ENCODE results near the gene OSBPL5.

OSBPL5 gene, protein sequence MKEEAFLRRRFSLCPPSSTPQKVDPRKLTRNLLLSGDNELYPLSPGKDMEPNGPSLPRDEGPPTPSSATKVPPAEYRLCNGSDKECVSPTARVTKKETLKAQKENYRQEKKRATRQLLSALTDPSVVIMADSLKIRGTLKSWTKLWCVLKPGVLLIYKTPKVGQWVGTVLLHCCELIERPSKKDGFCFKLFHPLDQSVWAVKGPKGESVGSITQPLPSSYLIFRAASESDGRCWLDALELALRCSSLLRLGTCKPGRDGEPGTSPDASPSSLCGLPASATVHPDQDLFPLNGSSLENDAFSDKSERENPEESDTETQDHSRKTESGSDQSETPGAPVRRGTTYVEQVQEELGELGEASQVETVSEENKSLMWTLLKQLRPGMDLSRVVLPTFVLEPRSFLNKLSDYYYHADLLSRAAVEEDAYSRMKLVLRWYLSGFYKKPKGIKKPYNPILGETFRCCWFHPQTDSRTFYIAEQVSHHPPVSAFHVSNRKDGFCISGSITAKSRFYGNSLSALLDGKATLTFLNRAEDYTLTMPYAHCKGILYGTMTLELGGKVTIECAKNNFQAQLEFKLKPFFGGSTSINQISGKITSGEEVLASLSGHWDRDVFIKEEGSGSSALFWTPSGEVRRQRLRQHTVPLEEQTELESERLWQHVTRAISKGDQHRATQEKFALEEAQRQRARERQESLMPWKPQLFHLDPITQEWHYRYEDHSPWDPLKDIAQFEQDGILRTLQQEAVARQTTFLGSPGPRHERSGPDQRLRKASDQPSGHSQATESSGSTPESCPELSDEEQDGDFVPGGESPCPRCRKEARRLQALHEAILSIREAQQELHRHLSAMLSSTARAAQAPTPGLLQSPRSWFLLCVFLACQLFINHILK

DNA sequence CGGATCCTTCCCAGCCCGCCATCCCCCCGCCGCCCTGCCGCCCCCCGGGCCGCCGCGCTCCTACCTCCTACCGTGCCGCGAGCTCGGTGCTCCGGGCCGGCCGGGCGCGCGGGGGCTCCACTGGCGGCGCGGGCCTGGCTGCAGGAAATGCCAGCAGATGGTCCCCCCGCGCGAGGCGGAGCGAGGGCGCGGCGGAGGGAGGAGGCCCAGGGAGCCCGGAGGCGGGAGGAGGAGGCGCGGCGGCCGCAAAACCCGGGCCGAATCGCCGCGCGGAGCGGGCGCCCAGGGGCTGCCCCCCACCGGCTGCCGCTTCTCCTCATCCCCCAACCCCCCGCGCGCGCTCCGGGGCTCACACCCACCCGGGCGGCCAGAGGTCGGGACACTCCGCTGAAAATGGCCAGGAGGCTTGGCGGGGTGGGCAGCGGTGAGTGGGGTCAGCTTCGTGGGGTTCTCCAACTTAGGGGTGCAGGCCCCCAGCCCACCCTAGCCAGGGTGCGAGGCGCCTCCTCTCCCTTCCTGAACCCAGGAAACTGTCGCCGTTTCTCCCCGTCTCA lies at the start of gene OSBPL5:
TSS of gene OSBPL5 (minus strand) at position 159 of the 554 bp plus-strand sequence. CDS start 36,162 bp downstream, outside the sequence.
- peak in 2 of 4 experiments; percentile 18 to 36 for DNase-seq

DNA sequence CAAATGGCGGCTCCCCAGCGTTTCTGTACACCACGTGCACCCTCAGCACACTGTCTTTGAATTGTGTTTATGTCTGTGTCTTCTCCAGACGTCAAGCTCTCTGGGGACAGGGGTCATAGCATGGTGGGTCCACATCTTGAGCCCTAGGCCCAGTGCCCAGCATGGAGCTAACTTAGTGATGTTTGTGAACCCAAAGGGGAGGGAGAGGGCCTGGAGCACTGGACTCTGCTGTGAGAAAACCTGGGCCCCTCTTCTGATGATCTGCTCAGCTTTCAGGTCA lies 49.2 kb upstream of the OSBPL5 start:
- DNase-seq: no peak

DNA sequence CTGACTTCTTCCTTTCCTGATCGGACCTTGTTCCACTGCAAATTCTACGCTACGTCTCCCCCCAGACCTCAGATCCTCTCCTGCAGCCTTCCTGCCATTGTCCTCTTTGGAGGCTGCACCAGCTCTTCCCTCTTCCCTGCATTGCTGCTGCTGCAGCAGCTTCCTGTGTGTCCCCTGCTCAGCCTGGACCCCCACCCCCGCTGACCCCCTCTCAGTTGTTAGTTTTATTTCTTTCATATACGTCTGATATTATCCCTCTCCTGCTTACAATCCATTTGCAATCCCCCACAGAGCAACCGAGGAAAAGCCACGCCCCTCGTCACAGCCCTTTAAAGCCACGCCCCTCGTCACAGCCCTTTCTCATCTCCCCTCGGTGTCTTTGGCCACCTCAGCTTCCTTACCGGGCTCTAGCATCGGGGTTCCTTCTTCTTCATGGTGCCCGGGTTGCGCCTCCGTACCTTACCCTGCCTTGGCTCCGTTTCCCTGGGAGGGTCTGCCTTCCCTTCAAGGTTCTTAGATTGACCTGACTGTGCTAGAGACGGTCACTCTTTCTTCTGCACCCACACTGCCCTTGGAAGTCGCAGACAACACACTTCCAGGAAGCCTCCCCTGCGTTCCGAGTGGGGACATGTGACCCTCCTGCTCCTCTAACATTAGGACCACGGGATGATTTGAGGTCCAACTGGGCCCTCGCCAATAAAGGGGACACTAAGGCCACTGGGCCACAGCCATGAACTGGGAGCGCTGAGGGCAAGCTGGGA lies 48.7 kb upstream of the OSBPL5 start:
- no peak for DNase-seq

GRCh38 chr11:3208272-3208671 lies 43.2 kb upstream of the OSBPL5 start:
- DNase-seq: no peak

DNA sequence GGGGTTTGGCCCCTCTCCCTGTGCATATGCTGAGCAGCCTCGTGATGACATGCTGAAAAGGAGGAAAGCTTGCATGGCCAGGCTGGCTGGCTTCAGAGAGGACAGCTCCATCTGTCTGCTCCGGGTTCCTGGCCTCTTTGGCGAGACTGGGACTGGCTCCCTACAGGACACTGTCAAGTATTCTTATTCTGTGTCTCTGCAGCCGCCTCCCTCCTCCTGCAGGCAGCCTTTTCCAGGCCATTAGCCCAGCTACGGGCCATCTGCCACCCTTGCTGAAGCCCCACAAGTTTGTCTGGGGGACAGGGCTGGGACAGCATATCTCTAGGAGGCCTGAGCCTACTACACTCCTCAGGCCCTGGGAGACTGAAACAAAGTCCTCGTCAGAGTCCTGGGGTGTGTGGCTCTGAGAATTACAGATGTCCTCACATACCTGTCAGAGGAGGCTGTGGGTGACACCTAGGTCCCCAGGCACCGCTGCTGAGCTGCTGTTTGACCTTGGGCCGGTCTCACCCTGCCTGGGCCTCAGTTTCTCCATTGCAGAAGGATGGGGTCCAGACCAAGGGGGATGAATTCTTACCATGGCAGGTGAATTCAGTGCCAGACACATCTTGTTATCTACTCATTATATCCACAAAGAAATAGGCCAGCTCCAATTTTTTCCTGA lies 42.5 kb upstream of the OSBPL5 start:
- no peak for DNase-seq

- no peak for DNase-seq
Measured at GRCh38 chr11:3206922-3207204, 41.8 kb upstream of the OSBPL5 start.

- no peak for DNase-seq
Measured at GRCh38 chr11:3206156-3206921, 41.2 kb upstream of the OSBPL5 start.

DNA sequence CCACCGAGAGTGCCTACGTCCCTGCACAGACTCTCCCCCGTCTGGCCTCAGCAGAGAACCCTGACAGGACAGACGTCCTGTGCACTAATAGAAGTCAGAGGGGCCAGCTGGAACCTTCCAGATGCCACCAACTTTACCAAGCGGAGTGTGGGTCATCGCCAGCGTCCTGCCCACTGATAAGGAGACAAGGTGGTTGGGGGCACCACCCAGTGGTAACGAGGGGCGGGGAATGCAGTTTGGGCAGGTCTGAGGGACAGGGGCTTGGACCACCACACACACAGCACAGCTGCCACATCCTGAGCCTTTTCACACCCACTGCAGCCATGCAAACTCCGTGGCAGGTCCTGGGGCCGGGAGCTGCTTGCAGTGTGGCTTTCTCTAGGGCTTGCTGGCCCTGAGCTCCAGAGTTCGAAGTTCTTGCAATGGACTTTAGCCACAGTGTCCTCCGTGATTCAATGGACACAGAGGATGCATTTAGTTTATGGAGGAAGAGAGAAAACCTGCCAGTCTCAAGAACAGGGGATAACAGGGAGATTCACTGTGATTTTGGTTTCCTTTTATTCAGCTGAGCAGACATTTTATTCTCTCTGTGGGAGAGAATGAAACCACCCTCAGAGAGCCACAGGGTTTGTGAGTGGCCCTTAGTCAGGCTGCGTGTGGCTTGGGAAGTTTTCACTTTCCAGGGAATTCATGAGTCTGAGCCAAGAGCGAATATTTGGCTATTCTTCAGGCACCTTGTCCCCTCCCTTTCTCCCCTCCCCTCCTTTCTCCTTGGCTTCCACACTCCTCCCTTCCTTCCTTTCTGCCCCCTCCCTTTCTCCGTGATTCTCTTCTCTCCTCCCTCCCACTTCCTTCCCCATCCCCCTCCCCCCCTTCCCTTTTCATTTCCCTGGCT lies 40.4 kb upstream of the OSBPL5 start:
- DNase-seq: no peak

DNA sequence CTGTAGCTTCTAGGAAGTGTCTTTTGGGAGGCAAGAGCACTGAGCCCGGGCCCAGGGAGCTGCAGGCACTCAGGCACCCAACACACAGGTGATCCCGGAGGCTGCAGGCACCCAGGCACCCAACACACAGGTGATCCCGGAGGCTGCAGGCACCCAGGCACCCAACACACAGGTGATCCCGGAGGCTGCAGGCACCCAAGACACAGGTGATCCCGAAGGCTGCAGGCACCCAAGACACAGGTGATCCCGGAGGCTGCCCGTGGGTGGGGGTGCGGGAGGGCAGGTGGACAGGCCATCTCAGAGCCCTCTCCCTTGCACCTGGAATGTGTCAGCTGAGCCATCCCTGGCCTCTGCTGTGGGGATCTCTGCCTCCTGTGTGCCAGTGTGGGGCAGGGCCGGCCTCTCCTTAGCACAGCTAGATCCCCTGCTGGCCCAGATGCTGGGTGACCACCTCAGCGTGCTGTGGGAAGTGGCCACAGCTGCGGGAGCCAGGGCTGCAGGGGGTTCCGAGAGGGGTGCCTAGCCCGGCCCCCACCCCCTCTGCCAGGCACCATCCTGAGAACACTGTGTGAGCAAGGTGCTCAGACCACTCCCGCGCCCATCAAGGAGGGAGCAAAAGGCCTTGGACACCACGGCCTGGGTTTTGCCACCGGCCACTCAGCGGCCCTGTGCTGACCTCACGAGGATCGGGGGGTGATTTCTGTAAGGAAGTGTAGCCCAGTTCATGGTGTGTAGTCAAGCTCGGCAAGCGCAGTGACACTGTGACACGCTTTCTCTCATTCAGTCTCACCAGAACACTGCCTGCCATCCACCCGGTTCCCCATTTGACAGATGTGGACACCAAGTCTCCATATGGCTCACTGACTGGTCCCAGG lies 39.3 kb upstream of the OSBPL5 start:
- DNase-seq: no peak

DNA sequence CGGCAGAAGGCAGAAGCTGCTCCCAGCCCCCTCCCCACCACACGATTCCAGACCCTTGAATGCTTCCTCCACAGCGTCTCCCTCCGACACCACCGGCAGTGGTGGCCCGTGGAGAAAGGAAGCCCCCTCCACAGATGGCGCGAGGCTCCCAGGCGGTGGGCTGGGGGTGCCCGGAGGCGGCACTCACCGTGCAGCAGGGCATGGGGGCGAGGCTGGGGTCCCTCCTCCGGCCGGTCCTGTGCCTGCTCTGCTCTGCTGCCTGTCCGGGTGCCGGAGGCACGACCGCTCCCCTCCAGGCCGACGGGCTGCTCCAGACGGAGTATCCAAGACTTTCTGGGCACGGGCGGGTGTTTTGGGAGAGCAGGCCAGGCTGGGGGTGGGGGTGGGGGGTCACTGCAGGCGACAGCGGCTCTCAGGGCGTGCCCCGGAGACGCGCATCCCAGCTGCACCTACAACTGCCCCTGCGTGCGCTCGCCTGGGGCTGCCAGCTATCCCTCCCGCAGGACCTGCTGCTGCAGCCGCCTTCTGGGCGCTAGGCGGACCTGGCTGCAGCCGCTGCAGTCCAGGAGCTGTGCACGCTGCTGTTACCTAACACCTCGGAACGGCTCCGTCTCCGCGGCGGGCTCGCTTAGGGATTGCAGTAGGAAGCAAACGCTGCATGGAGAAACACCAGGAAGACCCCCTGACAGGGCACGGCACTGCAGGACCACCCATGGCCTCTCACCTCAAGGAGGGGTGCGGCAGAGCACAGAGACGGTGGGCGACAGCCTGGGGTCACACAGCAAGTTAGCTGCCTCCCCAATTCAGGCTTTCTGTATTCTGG lies 38.3 kb upstream of the OSBPL5 start:
- DNase-seq: no peak

- DNase-seq: no peak
Measured at GRCh38 chr11:3202759-3203158, 37.6 kb upstream of the OSBPL5 start.

DNA sequence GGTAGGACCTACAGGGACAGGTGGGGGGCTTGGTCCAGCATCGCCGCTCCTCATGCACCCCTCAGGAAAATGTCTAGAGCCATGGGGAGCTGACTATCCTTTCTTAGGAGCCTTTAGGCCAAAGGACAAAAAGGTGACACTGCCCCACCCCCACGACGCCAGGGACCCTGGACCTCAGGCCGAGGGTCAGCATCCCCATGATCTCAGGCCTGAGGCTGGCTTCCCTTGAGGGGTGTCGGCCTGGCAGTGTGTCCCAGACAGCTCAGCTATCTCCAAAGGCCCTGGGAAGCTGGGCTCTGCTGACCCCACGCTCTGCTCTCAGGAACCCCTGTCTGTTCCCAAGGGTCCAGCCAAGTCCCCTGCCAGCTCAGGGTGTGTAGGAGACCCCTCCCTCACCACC lies 37.2 kb upstream of the OSBPL5 start:
- DNase-seq: no peak

GRCh38 chr11:3201677-3202181 lies 36.6 kb upstream of the OSBPL5 start:
- no peak for DNase-seq

GRCh38 chr11:3201112-3201581 lies 36.0 kb upstream of the OSBPL5 start:
- DNase-seq: no peak

DNA sequence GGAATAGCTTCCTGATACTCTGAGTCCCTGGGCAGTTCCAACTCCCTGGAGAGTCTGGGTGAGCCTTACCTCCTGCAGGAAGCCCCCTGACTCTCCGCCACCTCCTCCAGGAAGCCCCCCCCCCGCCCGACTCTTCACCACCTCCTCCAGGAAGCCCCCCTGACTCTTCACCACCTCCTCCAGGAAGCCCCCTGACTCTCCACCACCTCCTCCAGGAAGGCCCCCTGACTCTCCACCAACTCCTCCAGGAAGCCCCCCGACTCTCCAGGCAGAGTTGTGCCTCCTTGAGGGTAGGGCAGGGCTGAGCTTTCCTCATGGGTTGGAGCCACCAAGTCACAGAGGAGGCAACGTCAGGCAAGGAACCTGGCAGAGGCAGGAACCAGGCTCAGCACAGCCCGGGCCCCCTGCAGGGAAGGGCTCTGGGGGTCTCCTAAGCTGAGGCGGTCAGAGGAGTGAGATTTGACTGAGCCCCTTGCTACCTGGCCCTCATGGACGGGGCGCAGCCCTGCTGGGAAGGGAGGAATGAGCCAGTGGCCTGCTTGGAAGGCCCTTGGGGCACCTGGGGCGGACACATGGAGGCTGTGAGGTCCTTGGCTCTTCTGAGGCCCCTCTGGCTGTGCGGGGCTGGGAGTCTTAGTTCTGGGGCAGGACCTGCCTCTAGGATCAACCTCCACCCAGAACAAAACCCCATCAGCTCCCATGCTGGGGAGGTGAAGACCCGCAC lies 35.4 kb upstream of the OSBPL5 start:
- no peak for DNase-seq

- no peak for DNase-seq
Measured at GRCh38 chr11:3199537-3200295, 34.6 kb upstream of the OSBPL5 start.

- DNase-seq: no peak
Measured at GRCh38 chr11:3198815-3199214, 33.7 kb upstream of the OSBPL5 start.

Data from activated naive CD4-positive, alpha-beta T cell (primary cell).